WTC11 (cell line): Measurements from ENCODE around the gene DRD5.

Experiments used
- ATF1 ChIP-seq: sonication (generic); formaldehyde crosslinking; IDR thresholded peaks from 2 replicates; pipeline ENCODE4 v1.8.1; 2023; ENCODE audit warnings: mild to moderate bottlenecking, moderate library complexity, missing genetic modification reagents
- CTCF ChIP-seq: fragments of 200-600 bp; IDR thresholded peaks from 2 replicates; pipeline ENCODE4 v1.8.0; 2022; ENCODE audit warnings: antibody characterized with exemption
- FOXJ3 ChIP-seq: sonication (generic); formaldehyde crosslinking; IDR thresholded peaks from 2 replicates; pipeline ENCODE4 v1.9.0; 2021; ENCODE audit warnings: missing genetic modification reagents, mild to moderate bottlenecking, borderline replicate concordance
- MLX ChIP-seq: sonication (generic); formaldehyde crosslinking; IDR thresholded peaks from 2 replicates; pipeline ENCODE4 v1.8.1; 2023; ENCODE audit warnings: mild to moderate bottlenecking, missing genetic modification reagents, moderate library complexity
- TP53 ChIP-seq: sonication (generic); formaldehyde crosslinking; IDR thresholded peaks from 2 replicates; pipeline ENCODE4 v1.8.1; 2023; ENCODE audit warnings: mild to moderate bottlenecking, missing genetic modification reagents
- USF1 ChIP-seq: sonication (generic); formaldehyde crosslinking; IDR thresholded peaks from 2 replicates; pipeline ENCODE4 v1.8.0; 2022; ENCODE audit warnings: mild to moderate bottlenecking, missing genetic modification reagents

GRCh38 chr4:9800848-9801247, 19.4 kb downstream of the DRD5 start:
- TF ChIP-seq TP53 (CRISPR knock-in tag) (no peak), CTCF (no peak), MLX (no peak), ATF1 (no peak), FOXJ3 (CRISPR knock-in tag) (no peak), USF1 (CRISPR knock-in tag) (no peak)
